Left kidney (tissue), 2 donors: Measurements from ENCODE around the gene NFASC. TPM values are rescaled to one million over a fixed set of nuclear protein-coding genes. Genes with fewer than 3 reads are reported as not detected.

Experiments
- DNase-seq: peaks from one replicate; pipeline ENCODE4 v3.0.0-alpha.2; 2013
- polyA plus RNA-seq: library from polyadenylated mRNA; unstranded; fragments of 120-200 nt; gene quantifications from one replicate; pipeline ENCODE4 v1.2.1, GENCODE V29; 2013; ENCODE audit not compliant: insufficient read length

Gene NFASC
- polyA plus RNA-seq, 1 donor: 34.4 TPM

GRCh38 chr1:204887846-204888245 is 17.2 kb downstream of the NFASC start:
- DNase-seq: no peak

DNA sequence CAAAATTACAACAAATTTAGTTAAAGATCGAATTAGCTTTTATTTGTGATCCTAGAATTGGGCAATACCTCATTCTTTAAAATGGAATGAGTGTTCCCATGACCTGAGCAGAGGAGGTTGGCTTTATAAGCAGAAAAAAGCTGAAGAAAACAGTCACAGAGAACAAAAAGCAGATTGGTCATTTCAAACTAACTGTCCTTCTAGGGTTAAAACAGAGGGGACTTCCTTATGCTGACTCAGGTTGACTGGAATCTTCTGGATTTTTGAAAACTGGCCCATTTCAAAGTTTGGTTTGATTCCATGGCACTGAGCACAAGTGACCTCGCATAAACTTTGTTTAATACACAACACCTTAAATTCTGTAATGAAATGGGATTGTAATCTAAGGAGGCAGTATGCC is 17.6 kb downstream of the NFASC start:
- DNase-seq: no peak

- DNase-seq: no peak
Measured at GRCh38 chr1:204889681-204890383, 19.2 kb downstream of the NFASC start.

DNA sequence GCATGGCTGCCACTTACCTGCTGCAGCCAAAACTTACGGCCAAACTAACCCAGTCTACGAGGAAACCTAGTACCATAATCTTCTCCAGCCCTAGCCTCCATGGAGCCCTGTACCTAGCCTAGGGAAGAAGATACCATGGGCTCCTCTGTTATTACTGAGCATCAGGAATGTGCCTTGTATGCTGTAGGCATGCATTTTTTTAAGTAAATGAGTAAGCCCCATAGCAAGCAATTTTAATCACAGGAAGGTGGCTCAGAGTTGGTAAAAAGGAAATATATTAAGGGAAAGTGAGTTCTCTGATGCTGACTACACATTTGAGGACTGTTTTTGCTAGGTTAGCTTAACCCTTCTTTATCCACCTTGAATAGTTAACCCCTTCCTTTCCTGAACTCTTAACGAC is 21.2 kb downstream of the NFASC start:
- no peak for DNase-seq

GRCh38 chr1:204894031-204894430 is 23.4 kb downstream of the NFASC start:
- DNase-seq: no peak

- no peak for DNase-seq
Measured at GRCh38 chr1:204894606-204895005, 23.9 kb downstream of the NFASC start.

DNA sequence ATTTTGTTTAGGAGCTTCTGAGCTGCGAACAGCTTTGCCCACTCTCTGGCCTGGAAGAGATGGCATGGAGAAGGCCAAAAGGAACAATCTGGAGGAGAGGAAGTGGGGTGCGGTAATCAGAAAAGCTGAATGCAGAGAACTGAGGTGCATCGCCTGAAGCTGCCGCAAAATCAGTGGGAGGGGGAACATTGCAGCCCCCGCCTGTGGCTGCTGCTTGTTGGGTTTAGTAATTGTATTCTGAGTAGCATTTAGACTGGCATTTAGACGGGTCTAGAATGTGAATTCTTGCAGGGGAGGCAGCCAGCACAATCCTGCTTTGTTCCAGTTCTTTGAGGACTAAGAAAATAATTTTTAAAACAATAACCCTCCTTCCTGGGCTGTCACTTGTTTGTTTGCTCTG is 25.4 kb downstream of the NFASC start:
- DNase-seq: no peak

DNA sequence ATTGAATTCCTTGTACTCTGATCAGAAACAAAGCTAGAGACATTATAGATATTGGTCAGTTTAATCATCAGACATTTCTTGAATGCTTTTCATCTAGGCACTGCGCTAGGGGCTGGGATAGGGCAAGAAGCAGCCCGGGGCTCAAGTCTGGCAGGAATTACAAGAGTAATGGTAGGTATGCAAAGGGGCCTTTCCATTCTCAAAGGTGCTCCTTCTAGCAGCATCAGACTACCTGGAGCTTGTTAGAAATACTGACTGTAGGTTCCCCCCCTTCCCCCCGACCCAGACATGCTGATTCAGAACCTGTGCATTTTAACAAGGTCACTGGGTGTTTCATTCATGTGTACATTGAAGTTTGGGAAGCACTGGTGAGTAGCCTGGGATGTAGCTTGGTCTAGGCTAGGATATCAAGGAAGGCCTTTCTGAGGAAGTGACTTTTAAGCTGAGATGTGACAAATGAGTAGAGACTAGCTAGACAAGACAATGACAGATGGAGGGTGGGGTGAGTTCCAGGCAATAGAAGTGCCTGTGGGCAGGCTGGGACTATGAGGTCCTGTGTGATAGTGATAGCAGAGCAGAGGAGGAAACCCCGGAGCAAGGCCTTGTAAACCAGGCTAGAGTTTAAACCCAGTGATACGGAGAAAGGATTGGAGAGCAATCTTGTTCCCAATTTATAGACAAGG is 26.3 kb downstream of the NFASC start:
- no peak for DNase-seq

GRCh38 chr1:204900721-204901120 is 30.1 kb downstream of the NFASC start:
- no peak for DNase-seq

GRCh38 chr1:204902671-204903070 is 32.0 kb downstream of the NFASC start:
- no peak for DNase-seq

- DNase-seq: no peak
Measured at GRCh38 chr1:204904228-204904810, 33.7 kb downstream of the NFASC start.

GRCh38 chr1:204909109-204909508 is 38.4 kb downstream of the NFASC start:
- no peak for DNase-seq

DNA sequence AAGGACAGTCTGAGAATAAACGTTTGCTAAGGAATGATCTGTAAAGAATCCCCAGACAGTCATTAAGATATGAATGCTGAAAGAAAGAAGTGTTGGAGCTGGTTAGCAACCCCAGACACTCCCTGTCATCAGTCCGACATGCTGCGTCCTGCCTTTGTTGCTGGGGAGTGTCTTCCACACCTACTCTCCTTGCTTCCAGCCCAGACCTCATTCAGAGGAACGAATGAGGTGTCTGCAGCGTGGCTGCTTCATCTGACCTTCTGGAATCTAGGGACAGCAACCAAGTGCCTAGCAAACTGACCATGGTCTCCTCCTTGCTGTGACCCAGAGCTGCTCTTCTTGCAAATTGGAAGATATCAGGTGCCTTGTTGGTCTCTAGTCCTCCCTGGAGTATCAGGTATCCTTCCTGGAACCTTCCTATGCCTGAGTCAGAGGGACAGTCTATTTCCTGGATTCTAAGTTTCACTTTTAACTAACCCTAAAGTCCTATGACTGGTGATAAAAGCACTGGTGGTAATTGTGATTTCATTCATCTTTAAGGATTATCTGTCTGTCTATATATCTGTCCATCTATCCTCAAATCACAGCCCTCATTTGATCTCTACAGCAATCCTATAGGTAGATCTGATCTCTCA is 45.3 kb downstream of the NFASC start:
- peak; percentile 15 for DNase-seq

GRCh38 chr1:204917802-204918201 is 47.1 kb downstream of the NFASC start:
- DNase-seq: no peak

GRCh38 chr1:204920511-204920910 is 49.8 kb downstream of the NFASC start:
- no peak for DNase-seq

DNA sequence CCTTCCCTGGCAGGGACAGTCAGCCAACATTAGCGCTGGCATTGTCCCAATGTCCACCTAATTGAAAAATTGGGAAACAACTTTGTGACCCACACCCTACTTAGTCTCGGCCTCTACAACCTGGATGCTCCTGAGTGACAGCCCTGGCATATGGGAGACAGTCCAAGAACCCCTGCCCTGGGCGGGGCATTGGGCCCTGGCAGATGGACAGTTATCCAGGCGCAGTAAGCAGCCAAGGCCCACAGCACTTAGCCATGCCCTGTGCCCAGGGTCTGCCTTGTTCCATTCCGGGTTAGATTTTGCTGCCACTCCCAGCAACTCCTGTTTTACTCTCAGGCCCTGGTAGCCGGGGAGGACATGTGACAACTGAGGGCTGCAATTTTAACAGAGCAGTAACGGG is 50.3 kb downstream of the NFASC start:
- DNase-seq: no peak

GRCh38 chr1:204921855-204922516 is 51.3 kb downstream of the NFASC start:
- no peak for DNase-seq

GRCh38 chr1:204923201-204923600 is 52.5 kb downstream of the NFASC start:
- no peak for DNase-seq

DNA sequence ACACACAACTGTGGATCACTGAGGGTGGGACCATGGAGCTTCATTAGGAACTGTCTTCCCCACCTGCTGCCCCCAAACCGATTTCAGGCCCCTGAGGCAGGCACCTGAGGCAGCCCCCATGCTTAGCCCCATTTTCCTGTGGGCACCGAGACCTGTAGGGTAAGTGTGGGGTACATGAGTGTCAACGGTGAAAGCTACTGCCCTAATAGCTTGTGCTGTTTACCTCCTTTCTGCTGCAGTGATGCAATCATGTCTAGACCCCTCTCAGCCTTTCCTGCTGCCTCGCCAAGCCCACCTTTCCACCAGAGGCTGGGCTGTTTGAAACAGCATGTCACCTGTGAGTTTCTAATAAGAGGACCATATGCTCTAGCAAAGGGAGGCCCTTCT is 53.0 kb downstream of the NFASC start:
- no peak for DNase-seq

GRCh38 chr1:204924013-204924759 is 53.5 kb downstream of the NFASC start:
- DNase-seq: no peak

- DNase-seq: no peak
Measured at GRCh38 chr1:204925701-204926100, 55.0 kb downstream of the NFASC start.
